Muscle of leg (tissue), 11 donors: ENCODE results near the gene SLC2A4. TPM values are rescaled to one million over a fixed set of nuclear protein-coding genes. Genes with fewer than 3 reads are reported as not detected.

Experiments
- DNase-seq: peaks from one replicate; pipeline ENCODE4 v3.0.0; 2013
- H3K27ac ChIP-seq: one replicate; pipeline ENCODE4 v1.5.1; 2013; ENCODE audit warnings: mild to moderate bottlenecking, low read length, control low read depth
- H3K27me3 ChIP-seq: one replicate; pipeline ENCODE4 v1.6.1; 2013; ENCODE audit warnings: low read length; ENCODE audit not compliant: control insufficient read depth, insufficient read depth
- H3K36me3 ChIP-seq: one replicate; pipeline ENCODE4 v1.6.1; 2013; ENCODE audit warnings: low read length; ENCODE audit not compliant: control insufficient read depth, insufficient read depth
- H3K4me1 ChIP-seq: one replicate; pipeline ENCODE4 v1.6.1; 2013; ENCODE audit warnings: low read length; ENCODE audit not compliant: control insufficient read depth, insufficient read depth
- H3K4me3 ChIP-seq: one replicate; pipeline ENCODE4 v1.5.1; 2013; ENCODE audit warnings: low read length, control low read depth
- H3K9me3 ChIP-seq: replicated peaks from 2 replicates; pipeline ENCODE4 v1.6.1; 2013; ENCODE audit warnings: low read depth, low read length; ENCODE audit not compliant: control insufficient read depth
- WGBS: methylation state at CpG from one replicate; pipeline ENCODE4 v1.1.5; 2013; ENCODE audit warnings: missing lambda C conversion rate; ENCODE audit not compliant: insufficient coverage; 5-methylcytosine and 5-hydroxymethylcytosine counted together
- polyA plus RNA-seq, 8 donors: library from polyadenylated mRNA; unstranded; fragments of 120-200 nt; gene quantifications; one replicate each; pipeline versions ENCODE4 v1.2.1 to v1.2.3, GENCODE V29; 2013; ENCODE audit warnings: inconsistent platforms in 1 of 8, low replicate concordance in 1 of 8; ENCODE audit not compliant: insufficient read length in 8 of 8, insufficient read depth in 1 of 8
- total RNA-seq: library from RNA; stranded (reverse); fragments of 120-200 nt; gene quantifications from one replicate; pipeline ENCODE4 v1.2.4, GENCODE V29; 2013

SLC2A4 gene
- total and polyA plus RNA-seq, 9 donors = 7.1 to 35.3 (median 24.5) TPM

DNA sequence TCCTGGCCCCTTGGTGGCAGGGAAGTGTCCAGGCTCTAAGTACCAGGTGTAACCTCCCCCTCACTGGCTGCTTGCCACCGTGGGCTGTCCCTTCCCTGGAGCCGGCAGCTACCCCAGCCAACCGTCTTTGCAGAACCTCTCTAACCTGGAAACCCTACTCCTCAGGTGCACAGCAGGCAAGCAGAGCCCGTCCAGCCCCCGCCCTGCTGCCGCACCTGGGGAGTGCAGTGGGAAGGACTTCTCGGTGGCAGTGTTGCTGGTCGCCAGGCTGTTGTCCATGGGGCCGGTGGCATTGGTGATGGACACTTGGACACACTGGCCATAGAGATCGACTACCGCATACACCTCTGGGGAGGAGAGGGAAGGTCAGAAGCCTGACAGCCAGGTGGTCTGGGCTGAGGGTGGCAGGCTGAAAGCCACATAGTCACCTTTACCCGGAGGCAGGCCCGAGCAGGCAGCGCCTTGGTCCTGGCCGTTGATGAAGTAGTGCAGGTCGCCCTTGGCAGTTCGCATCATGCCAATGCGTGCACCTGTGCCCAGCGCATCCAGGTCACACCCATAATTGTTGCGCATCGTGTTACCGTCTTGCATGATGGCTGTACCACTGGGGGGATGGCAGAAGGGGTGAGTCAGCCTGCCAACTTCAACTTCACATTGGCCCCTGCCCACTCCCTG lies 41.1 kb downstream of the SLC2A4 start:
- Histone ChIP-seq H3K4me1 (no peaks in the 10 kb centered on the region), H3K27ac (no peak overlapping the region), H3K36me3 (peaks cover 90% of the 10 kb centered on the region), H3K9me3 (no peaks in the 10 kb centered on the region), H3K4me3 (no peak overlapping the region), H3K27me3 (no peaks in the 10 kb centered on the region)
- DNase-seq = no peak
- WGBS = 95% methylated on average over 15 of the region's 22 CpGs

DNA sequence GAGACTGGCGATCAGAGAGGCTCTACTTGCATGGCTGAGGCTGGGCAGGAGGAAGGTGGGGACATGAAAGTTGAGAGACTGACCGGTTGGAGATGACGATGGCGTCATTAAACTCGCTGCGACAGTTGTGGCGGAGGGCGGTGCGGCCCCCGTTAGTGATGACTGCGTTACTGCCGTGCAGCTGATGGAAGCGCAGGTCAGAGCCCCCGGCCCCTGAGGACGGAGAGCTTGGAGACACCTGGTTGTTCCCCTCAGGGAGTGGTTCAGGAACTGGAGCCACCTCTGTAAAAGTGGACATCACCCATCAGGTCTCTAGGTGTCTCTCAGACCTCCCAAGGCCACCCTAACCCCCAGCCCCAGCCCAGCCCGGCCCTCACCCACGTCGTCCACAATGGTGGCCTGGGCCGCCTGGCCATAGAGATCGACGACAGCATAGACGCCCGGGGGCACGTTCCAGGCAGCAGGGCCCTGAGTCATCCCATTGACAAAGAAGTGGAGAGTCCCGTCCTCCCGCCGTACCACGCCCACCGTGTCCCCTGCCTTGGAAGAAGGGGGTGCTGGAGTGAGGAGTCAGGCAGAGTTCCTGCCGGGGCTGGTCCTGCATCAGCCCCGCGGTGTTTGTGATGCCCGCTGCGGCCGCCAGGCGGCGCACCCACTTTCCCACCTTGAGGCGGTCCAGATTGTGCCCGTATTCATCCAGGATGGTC lies 42.4 kb downstream of the SLC2A4 start:
- 67% methylated on average over 36 of the region's 39 CpGs for WGBS
- Histone ChIP-seq H3K27me3 (no peaks in the 10 kb centered on the region), H3K36me3 (peaks cover 78% of the 10 kb centered on the region), H3K4me1 (peaks cover 8% of the 10 kb centered on the region), H3K9me3 (no peaks in the 10 kb centered on the region), H3K27ac (no peak overlapping the region), H3K4me3 (no peak overlapping the region)
- DNase-seq = no peak

DNA sequence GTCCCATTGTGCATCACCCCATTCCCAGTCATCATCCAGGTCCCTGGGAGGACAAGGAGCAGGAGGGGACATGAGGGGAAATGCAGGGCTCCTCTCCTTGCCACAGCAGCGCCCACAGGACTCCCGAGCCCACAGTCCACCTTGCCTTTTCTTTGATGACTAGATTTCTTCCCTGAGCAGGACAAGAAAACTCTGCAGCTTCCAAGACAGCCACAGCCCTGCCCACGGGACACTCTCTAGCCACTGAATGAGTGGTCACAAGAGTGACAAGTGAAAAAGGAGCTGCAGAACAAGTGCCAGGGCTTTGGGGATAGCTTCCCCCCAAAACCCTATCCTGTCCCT lies 42.9 kb downstream of the SLC2A4 start:
- no peaks in the 10 kb centered on the region for H3K9me3 ChIP-seq
- H3K27me3 ChIP-seq = no peaks in the 10 kb centered on the region
- H3K27ac ChIP-seq = no peak overlapping the region
- no CpG with 5 or more reads among the region's 3 CpGs for WGBS
- H3K36me3 ChIP-seq = peaks cover 75% of the 10 kb centered on the region
- peaks cover 8% of the 10 kb centered on the region for H3K4me1 ChIP-seq
- DNase-seq = no peak
- no peak overlapping the region for H3K4me3 ChIP-seq

DNA sequence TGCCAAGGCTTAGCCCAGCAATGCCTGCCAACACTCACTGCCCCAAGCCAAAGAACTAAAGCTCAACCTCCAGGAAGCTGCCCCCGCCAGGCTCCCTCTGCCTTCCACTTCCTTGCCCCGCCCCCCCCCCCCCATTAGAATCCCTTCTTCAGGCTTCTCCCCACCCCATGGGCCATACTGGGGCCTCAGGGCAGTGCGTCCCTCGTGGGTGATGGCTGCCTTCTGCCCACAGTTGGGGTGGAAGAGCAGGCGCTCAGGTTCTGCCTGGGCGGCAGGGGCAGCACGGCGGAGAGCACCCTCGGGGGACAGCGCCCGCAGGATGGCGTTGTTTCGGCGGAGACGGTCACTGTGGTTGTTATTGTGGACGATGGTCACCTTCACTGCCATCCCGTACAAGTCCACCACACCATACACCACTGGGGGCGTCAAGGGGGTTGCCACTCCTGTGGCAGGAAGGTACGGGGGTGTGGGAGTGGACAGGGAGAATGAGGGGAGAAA lies 43.6 kb downstream of the SLC2A4 start:
- WGBS = 86% methylated on average over 1 of the region's 19 CpGs
- Histone ChIP-seq H3K27ac (no peak overlapping the region), H3K27me3 (no peaks in the 10 kb centered on the region), H3K4me1 (peaks cover 8% of the 10 kb centered on the region), H3K4me3 (no peak overlapping the region), H3K36me3 (peaks cover 73% of the 10 kb centered on the region), H3K9me3 (no peaks in the 10 kb centered on the region)
- DNase-seq = no peak

DNA sequence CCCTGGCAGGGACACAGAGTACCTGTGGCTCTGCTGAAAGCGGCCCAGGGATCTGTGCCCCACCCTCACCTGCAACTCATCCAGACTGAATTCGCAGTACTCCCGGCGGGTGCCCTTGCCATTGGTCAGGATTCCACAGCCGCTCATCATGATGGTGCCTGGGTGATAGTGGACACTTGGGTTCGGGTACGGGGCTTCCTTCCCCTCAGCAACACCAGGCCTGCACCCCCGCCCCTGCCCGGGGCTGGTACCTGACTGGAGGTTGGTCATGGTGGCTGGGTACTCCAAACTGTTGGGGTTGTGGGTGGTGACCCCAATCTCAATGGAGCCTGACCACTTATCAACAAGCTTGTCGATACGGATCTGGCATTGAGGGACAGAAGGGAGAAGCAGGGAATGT lies 44.7 kb downstream of the SLC2A4 start:
- Histone ChIP-seq H3K9me3 (no peaks in the 10 kb centered on the region), H3K36me3 (peaks cover 62% of the 10 kb centered on the region), H3K4me3 (no peak overlapping the region), H3K27ac (no peak overlapping the region), H3K27me3 (no peaks in the 10 kb centered on the region), H3K4me1 (peaks cover 15% of the 10 kb centered on the region)
- 95% methylated on average over 5 of the region's 11 CpGs for WGBS
- DNase-seq = no peak

DNA sequence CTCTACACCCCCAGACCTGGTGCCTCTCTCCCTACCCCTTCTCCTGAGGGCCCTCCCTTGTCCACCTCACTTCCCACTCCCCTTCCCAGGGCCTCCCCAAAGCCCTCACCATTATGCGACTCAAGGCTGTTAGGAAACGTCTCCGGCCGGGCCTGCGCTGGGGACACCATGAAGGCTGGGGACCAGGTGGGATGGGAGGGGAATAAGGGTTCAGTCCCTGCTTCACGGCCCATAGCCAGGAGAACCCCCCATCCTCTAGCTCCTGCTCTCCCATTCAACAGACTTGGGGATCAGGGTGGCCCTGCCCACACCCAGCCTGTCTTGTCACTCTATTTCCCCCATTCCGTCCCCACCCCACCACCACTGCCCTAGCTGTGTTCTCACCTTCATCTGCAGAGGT lies 45.5 kb downstream of the SLC2A4 start:
- Histone ChIP-seq H3K9me3 (no peaks in the 10 kb centered on the region), H3K4me3 (no peak overlapping the region), H3K27me3 (no peaks in the 10 kb centered on the region), H3K27ac (no peak overlapping the region), H3K4me1 (peaks cover 15% of the 10 kb centered on the region), H3K36me3 (peaks cover 53% of the 10 kb centered on the region)
- DNase-seq = no peak
- WGBS = no CpG with 5 or more reads among the region's 7 CpGs

DNA sequence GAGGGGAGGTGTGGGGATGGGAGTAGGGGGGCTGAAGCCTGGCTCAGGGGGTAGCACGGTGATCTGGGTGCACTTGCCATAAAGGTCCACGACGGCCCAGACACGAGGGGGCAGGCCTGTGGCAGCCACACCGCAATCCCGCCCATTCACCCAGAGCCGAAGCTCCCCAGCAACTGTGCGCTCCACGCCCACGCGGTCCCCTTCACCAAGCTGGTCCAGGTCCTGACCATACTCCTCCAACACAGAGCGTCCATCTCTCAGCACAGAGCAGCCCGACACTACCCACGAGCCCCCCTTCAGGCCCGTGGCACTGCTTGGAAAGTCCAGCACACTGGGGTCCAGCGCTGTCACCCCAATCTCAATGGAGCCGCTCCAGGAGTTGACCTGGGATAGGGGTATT lies 46.0 kb downstream of the SLC2A4 start:
- H3K4me3 ChIP-seq = no peak overlapping the region
- 89% methylated on average over 12 of the region's 17 CpGs for WGBS

DNA sequence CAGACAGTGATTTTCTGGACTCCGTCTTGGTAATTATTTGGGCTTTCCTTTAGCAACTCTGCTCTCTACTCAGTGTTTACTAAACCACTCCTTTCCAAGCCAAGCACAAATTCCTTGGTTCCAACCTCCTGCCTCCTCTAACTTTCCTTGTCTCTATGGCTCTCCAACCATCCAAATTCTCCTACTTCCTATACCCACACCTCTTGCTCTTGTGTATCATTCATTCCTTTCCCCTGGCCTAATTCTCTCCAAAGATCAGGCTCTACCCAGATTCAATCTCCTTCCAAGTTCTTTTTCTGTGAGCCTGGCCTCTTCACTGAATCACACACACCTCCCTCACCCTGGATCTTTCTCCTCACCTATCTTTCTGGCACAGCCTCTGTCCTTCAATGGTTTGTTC lies 46.5 kb downstream of the SLC2A4 start:
- Histone ChIP-seq H3K36me3 (peaks cover 43% of the 10 kb centered on the region), H3K27ac (no peak overlapping the region), H3K27me3 (no peaks in the 10 kb centered on the region), H3K4me1 (peaks cover 15% of the 10 kb centered on the region), H3K4me3 (no peak overlapping the region), H3K9me3 (no peaks in the 10 kb centered on the region)
- 67% methylated on average over 1 of the region's 1 CpG for WGBS
- no peak for DNase-seq

More for the DNA sequence above, 46.0 kb downstream of the SLC2A4 start:
- peaks cover 48% of the 10 kb centered on the region for H3K36me3 ChIP-seq
- DNase-seq = no peak
- H3K27me3 ChIP-seq = no peaks in the 10 kb centered on the region
- H3K9me3 ChIP-seq = no peaks in the 10 kb centered on the region
- no peak overlapping the region for H3K27ac ChIP-seq
- H3K4me1 ChIP-seq = peaks cover 15% of the 10 kb centered on the region

DNA sequence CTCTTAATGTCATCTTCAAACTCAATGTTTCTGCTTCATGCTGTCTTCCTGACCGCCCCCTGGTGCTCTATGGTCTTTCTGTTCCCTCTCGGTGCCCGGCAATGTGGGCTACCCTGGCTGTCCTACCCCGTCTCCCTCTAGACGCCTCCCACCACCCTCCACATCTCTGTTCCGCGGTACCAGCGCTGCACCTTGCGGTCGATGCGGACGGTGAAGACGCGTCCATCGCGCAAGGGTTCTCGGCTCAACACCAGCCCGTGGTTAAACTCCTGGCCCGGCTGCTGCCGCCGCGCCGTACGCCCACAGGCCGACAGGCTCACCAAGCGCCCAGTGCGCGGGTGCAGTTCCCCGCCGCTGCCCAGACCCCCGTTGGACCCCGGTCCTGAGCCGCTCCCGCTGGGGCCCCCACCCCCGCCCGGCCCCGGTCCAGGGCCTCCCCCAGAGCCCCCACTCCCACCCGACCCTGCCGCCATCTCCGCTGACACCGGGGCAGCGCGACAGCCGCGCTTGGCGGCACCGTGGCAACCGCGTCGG lies 47.4 kb downstream of the SLC2A4 start, which contains the start of gene NEURL4:
TSS of gene NEURL4 (minus strand) at position 496 of the 534 bp plus-strand sequence. CDS start at position 473, 23 bp downstream.
- peak within 1 kb of the TSS; percentile 96 for H3K4me3 ChIP-seq
- H3K9me3 ChIP-seq = no peaks in the 10 kb centered on the region
- peaks cover 34% of the 10 kb centered on the region for H3K36me3 ChIP-seq
- under 1% methylated on average over 41 of the region's 50 CpGs for WGBS
- peaks cover 15% of the 10 kb centered on the region for H3K4me1 ChIP-seq
- H3K27me3 ChIP-seq = no peaks in the 10 kb centered on the region
- peak within 1 kb of the TSS; percentile 100 for H3K27ac ChIP-seq
- peak; percentile 32 for DNase-seq

DNA sequence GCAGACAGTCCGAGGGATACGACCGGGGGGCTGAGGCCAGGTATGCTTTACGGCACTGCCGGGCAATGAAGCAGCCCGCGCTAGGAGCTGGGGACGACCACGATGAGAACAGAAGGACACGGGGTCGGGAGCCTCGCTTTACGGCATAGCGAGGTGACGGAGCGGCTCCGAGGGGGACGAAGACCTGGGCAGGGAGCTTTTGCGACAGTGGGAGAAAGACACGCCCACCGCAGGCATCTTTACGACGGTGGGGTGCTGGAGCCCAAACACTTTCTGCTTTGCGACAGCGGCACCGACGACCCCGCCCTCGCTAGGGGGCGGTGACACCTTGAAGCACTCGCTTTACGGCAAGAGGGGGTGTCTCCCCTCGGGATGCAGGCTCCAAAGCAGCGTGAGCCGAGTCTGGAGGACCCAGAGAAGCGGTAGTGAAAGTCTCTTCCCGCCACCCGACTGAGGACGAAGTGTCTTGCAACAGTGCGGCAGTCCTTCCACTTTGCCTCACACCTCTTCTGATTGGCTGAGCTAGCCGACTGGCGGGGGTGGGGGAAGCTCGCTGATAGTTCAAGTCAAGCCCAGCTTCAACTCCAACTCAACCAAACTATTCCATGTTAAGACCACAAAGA lies 48.0 kb downstream of the SLC2A4 start:
- peaks cover 29% of the 10 kb centered on the region for H3K36me3 ChIP-seq
- no peaks in the 10 kb centered on the region for H3K27me3 ChIP-seq
- under 1% methylated on average over 41 of the region's 43 CpGs for WGBS
- DNase-seq = peak; percentile 100
- H3K27ac ChIP-seq = peak overlapping the region; percentile 100
- no peaks in the 10 kb centered on the region for H3K9me3 ChIP-seq
- peak overlapping the region; percentile 96 for H3K4me3 ChIP-seq
- peaks cover 15% of the 10 kb centered on the region for H3K4me1 ChIP-seq
